MM.1S (cell line): ENCODE data around the gene RNF152.

ENCODE experiments used
- EZH2 ChIP-seq: fragments of 300-600 bp; sonication (generic); optimal IDR thresholded peaks from 2 replicates; pipeline ENCODE3; 2017; ENCODE audit warnings: low read depth, mild to moderate bottlenecking, antibody characterized with exemption, low read length, mixed read lengths
- EZH2phosphoT487 ChIP-seq: fragments of 300-600 bp; sonication (generic); IDR thresholded peaks from 2 replicates; pipeline ENCODE4 v1.6.1; 2018; ENCODE audit warnings: antibody characterized with exemption, low read length
- TF ChIP-seq, protein P1 (sequence below): fragments of 300-600 bp; sonication (generic); IDR thresholded peaks from 2 replicates; pipeline ENCODE4 v1.5.1; 2016; ENCODE audit warnings: antibody characterized with exemption, low read length, mixed read lengths

- TF ChIP-seq, protein P1, sequence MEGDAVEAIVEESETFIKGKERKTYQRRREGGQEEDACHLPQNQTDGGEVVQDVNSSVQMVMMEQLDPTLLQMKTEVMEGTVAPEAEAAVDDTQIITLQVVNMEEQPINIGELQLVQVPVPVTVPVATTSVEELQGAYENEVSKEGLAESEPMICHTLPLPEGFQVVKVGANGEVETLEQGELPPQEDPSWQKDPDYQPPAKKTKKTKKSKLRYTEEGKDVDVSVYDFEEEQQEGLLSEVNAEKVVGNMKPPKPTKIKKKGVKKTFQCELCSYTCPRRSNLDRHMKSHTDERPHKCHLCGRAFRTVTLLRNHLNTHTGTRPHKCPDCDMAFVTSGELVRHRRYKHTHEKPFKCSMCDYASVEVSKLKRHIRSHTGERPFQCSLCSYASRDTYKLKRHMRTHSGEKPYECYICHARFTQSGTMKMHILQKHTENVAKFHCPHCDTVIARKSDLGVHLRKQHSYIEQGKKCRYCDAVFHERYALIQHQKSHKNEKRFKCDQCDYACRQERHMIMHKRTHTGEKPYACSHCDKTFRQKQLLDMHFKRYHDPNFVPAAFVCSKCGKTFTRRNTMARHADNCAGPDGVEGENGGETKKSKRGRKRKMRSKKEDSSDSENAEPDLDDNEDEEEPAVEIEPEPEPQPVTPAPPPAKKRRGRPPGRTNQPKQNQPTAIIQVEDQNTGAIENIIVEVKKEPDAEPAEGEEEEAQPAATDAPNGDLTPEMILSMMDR, result no peak
- TF ChIP-seq EZH2, result no peak
- no peak for TF ChIP-seq EZH2phosphoT487
Measured at GRCh38 chr18:61896118-61896517, 3.3 kb upstream of the RNF152 start.
